HuH-7.5 (cell line): ENCODE data around the gene NOS1AP.
"Not testable (repeated sequence)": the region's sequence is repeated elsewhere in the genome, so short reads cannot be mapped to it uniquely, and the experiment has no call there.

ENCODE experiments used
- DNase-seq: peaks from one replicate; pipeline ENCODE4 v3.0.0; 2011; ENCODE audit warnings: low spot score

The NOS1AP gene

GRCh38 chr1:162336621-162337285 lies 267.3 kb downstream of the NOS1AP start:
- DNase-seq: no peak

GRCh38 chr1:162342452-162342983 lies 273.0 kb downstream of the NOS1AP start:
- no peak for DNase-seq

GRCh38 chr1:162343470-162343869 lies 274.0 kb downstream of the NOS1AP start:
- DNase-seq: no peak

GRCh38 chr1:162347281-162347680 lies 277.8 kb downstream of the NOS1AP start:
- DNase-seq: no peak

GRCh38 chr1:162349635-162350330 lies 280.3 kb downstream of the NOS1AP start:
- DNase-seq: no peak

GRCh38 chr1:162351246-162351842 lies 281.9 kb downstream of the NOS1AP start:
- no peak for DNase-seq

GRCh38 chr1:162351874-162352273 lies 282.4 kb downstream of the NOS1AP start:
- not testable (repeated sequence) for DNase-seq

- DNase-seq: no peak
Observed at GRCh38 chr1:162353078-162353477, 283.6 kb downstream of the NOS1AP start.

- DNase-seq: no peak
Observed at GRCh38 chr1:162353702-162354101, 284.2 kb downstream of the NOS1AP start.

- DNase-seq: peak; percentile 54
Observed at GRCh38 chr1:162357681-162358266, 288.3 kb downstream of the NOS1AP start.

GRCh38 chr1:162358928-162359327 lies 289.4 kb downstream of the NOS1AP start:
- DNase-seq: no peak

- DNase-seq: no peak
Observed at GRCh38 chr1:162359523-162360236, 290.2 kb downstream of the NOS1AP start.

- DNase-seq: no peak
Observed at GRCh38 chr1:162360237-162360873, 290.9 kb downstream of the NOS1AP start.

GRCh38 chr1:162360874-162361260 lies 291.4 kb downstream of the NOS1AP start:
- no peak for DNase-seq

GRCh38 chr1:162361349-162361748 lies 291.9 kb downstream of the NOS1AP start:
- no peak for DNase-seq

- DNase-seq: no peak
Observed at GRCh38 chr1:162363823-162364222, 294.3 kb downstream of the NOS1AP start.

GRCh38 chr1:162364498-162364897 lies 295.0 kb downstream of the NOS1AP start:
- DNase-seq: no peak

- no peak for DNase-seq
Observed at GRCh38 chr1:162365284-162366020, 296.0 kb downstream of the NOS1AP start.

- no peak for DNase-seq
Observed at GRCh38 chr1:162366149-162366548, 296.7 kb downstream of the NOS1AP start.

GRCh38 chr1:162366671-162367070 lies 297.2 kb downstream of the NOS1AP start:
- DNase-seq: no peak

- no peak for DNase-seq
Observed at GRCh38 chr1:162367073-162367472, 297.6 kb downstream of the NOS1AP start.
